Measurements from ENCODE around the gene TUBA4A. TPM values are rescaled to one million over a fixed set of nuclear protein-coding genes. Genes with fewer than 3 reads are reported as not detected.
"Not testable (repeated sequence)": the region's sequence is repeated elsewhere in the genome, so short reads cannot be mapped to it uniquely, and the experiment has no call there.

TUBA4A gene
- total RNA-seq, 1 donor from 2014 or later = 29.0 TPM

GRCh38 chr2:219287580-219288265 is 34.0 kb upstream of the TUBA4A start:
- ATAC-seq (no peak), DNase-seq (ENCODE audit: low spot score) (no peak)

DNA sequence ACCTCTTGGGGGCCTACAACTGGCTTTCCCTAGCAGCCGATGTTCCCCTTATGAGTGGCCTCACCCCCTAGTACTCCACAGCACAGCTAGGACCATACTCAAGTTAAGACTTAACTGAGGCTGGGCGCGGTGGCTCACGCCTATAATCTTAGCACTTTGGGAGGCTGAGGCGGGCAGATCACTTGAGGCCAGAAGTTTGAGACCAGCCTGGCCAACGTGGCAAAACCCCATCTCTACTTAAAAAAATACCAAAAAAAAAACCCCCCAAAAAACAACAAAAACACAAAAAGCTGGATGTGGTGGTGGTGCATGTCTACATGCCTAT is 33.4 kb upstream of the TUBA4A start:
- not testable (repeated sequence) for DNase-seq (ENCODE audit: low spot score); ATAC-seq

- ATAC-seq = peak; percentile 7
- no peak for DNase-seq (ENCODE audit: low spot score)
Measured at GRCh38 chr2:219286436-219287115, 32.9 kb upstream of the TUBA4A start.

DNA sequence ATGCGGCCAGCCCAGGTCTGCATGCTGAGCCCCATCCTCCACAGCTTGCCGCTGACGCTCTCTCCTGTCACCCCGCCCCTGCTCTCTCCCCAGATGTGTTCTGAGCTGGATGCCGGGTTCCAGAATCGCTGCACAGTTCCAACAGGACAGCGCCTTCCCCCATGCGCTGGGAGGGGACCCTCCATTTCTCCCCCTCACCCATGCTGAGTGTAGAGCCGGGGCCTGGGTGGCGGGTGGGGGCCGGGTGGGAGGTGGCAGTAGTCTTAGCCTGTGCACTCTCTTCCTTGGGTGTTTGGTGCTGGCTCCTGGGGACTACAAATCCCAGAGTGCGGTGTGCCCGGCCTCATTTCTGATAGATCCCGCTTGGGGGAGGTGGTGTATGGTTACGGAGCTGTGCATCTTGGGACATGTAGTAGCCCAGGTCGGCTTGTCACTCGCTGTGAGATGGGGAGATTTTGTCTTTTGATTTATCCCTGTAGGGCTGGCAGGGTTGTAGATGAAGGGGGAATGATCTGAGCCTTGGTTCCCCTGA is 32.2 kb upstream of the TUBA4A start:
- ATAC-seq = no peak
- no peak for DNase-seq (ENCODE audit: low spot score)

GRCh38 chr2:219285373-219285735 is 31.6 kb upstream of the TUBA4A start:
- ATAC-seq (no peak), DNase-seq (ENCODE audit: low spot score) (no peak)

DNA sequence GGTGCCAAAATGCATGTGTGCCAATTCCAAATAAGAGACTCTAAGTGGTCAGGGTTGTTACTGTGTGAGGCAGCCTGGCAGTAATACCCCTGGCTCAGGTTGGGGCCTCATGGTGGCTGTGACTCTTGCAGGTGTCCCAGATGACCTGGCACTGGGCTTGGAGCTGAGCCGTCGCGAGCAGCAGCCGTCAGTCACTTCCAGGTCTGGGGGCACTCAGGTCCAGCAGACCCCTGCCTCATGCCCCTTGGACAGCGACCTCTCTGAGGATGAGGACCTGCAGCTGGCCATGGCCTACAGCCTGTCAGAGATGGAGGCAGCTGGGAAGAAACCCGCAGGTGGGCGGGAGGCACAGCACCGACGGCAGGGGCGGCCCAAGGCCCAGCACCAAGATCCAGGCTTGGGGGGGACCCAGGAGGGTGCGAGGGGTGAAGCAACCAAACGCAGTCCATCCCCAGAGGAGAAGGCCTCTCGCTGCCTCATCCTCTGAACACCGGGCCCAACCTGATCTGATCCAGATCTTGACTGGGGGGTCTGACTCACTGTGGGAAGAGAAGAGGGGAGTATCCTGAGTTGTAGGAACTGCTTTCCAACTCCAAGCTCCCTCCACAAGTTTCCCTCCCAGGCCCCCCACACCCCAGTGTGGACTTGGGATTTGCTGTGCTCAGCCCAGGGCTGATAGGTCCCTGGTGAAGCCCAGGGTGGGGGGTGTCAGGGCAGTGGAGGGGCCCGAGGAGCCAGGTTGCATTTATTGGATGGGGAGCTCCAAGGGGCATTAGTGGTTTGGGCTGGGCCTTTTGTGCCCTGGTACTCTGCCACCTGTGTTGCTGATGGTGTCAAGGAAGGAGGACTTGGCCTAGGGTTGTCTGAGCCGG is 31.0 kb upstream of the TUBA4A start:
- no peak for ATAC-seq
- DNase-seq (ENCODE audit: low spot score) = no peak

GRCh38 chr2:219282943-219283581 is 29.3 kb upstream of the TUBA4A start:
- ATAC-seq = no peak

GRCh38 chr2:219282375-219282774 is 28.7 kb upstream of the TUBA4A start:
- ATAC-seq = no peak
- no peak for DNase-seq (ENCODE audit: low spot score)

More at GRCh38 chr2:219282943-219283581, 29.3 kb upstream of the TUBA4A start:
- no peak for DNase-seq (ENCODE audit: low spot score)

GRCh38 chr2:219281588-219281987 is 27.9 kb upstream of the TUBA4A start:
- no peak for ATAC-seq
- DNase-seq (ENCODE audit: low spot score) = no peak

- ATAC-seq (no peak), DNase-seq (ENCODE audit: low spot score) (no peak)
Measured at GRCh38 chr2:219280651-219281050, 26.9 kb upstream of the TUBA4A start.

DNA sequence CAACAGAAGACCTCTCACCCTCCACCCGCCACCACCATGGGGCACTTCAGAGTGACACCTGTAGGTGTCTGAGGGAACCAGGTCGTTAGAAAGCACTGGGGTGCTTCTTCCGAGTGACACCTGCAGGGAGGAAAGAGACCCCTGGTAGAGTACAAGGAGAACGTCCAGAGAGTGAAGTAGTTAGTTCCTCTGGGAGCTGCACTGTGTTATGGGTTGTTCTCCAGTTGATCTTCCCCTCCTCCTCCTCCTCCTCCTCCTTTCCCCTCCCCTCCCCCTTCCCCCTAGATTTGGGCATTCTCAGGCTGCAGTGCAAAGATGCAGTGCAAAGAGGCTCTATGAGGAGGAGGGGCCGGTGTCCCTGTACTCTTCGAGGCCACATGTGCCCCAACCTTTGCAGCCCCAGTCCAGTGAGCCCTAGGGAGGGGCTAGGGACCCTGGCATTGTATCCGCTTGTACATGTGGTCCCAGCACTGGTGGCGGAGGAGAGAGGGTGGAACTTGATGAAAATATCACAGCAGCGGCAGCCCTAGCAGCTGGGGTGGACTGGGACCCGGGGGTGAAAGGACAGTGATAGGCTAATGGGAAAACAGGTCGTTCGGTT is 26.3 kb upstream of the TUBA4A start:
- ATAC-seq (peak; percentile 17), DNase-seq (ENCODE audit: low spot score) (no peak)

DNA sequence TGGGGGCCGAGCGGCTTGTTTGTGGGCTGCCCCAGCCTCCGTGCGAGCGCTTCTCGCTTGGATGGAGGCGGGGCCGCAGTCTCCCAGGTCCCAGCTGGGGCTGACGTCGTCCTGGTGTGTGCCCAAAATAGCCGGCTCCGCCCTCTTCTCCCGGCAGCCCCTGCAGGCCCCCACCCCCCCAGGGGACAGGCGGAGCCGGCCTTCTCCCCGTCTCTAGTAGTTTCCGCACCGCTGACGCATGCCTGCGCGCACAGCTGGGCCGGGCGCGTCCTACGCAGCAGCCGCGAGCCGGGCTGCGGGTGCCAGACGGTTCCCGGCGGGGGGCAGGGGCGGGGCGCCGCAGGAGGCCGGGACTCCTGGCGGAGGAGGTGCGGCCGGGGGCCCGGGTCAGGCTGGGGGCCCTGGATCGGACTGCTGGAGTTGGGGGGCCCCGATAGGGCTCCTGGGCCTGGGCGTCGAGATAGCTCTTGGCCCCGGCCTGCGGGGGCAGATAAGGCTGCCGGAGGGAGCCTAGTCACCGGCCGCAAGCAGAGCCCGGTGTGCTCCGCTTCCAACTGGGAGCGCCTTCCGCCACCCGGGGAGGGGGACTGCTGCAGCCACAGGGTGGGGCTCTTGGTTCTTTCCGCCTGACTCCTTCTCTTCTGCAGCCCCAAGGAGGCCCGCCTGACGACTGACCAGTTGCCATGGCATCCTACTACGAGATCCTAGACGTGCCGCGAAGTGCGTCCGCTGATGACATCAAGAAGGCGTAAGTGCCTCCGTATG is 25.6 kb upstream of the TUBA4A start, which contains the start of gene DNAJB2:
Gene DNAJB2, plus strand, starts transcription at position 216 of the 765 bp plus-strand sequence. Its CDS starts 468 bp downstream, at position 684.
- DNase-seq (ENCODE audit: low spot score) = peak; percentile 99
- ATAC-seq = peak; percentile 92

DNA sequence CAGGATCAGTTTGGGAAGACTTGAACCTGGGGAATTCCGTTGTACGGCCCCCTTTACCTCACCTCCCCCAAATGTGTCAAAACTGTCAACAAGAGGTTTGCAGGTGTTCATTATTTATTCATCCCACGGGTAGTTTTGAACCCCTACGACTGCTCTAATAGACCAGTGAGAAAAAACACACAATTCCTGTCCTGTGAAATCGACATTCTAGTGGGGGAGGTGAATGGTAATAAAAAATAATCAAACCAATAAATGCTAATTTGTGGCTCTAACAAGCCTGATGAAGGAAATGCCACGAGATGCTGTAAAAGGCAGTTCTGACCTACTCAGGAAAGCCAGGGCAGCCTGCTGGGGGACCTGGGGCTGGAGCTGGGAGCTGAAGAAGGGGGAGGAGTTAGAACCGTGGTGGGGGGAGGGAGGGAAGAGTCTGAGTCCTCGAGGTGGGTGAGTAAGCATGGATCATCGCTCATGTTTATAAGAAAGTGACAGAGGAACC is 25.0 kb upstream of the TUBA4A start:
- no peak for DNase-seq (ENCODE audit: low spot score)
- ATAC-seq = peak; percentile 40

DNA sequence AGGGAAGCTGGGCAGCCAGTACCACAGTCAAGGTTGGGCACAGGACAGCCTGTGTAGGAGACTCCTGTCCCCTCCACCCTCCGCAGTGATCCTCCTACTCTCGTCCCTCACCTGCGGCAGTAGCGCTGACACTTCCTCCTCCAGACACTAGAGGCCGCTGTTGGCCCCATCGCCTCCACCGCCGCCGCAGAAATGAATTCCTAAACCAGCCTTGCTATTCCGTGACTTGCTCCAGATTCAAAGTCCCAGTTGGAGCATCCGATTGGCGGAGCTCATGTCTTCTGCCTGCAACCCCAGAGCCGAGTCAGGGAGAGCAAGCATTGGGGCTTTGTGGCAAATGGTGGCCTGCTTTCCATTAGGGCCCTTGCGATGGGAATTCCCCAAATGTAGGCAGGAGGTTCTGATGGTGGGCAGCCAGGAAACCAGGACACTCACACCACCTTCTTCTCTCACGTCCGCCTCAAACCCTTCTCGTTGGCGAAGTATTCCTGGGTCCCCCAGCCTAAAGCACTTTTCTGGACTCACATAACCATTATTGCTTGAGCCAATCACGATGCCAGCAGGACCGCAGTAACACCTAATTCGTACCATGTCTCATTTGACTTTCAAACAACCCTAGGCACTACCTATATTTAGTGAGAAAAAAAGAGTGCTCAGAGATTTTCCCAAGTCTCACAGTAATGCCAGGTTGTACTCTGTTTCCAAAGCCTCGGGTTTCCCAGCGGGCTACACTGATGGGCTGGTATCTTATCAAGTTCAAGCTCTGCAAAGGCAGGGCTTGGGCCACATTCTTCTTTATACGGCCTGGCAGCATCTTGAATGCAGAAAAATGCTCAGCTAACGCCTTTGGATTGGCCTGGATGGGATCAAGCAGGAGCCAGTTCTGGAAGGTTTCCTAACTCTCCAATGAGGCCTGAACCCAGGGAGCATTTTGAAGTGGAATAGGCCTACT is 24.3 kb upstream of the TUBA4A start:
- ATAC-seq = peak; percentile 73

GRCh38 chr2:219274361-219274921 is 20.7 kb upstream of the TUBA4A start:
- no peak for ATAC-seq
- no peak for DNase-seq (ENCODE audit: low spot score)

More for the DNA sequence above, 24.3 kb upstream of the TUBA4A start:
- DNase-seq (ENCODE audit: low spot score) = peak; percentile 85

GRCh38 chr2:219273937-219274336 is 20.2 kb upstream of the TUBA4A start:
- ATAC-seq (no peak), DNase-seq (ENCODE audit: low spot score) (no peak)

DNA sequence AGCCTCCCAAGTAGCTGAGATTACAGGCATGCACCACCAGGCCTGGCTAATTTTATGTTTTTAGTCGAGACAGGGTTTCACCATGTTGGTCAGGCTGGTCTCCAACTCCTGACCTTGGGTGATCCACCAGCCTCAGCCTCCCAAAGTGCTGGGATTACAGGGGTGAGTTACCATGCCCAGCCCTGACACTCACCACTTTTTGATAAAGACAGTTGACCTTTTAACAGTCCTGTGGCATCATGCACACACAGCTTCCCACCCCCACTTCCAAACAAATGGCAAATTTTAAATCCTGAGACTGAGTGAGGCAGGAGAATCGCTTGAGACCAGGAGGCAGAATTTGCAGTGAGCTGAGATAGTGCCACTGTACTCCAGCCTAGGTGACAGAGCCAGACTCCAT is 19.3 kb upstream of the TUBA4A start:
- ATAC-seq = no peak
- DNase-seq (ENCODE audit: low spot score) = no peak

- DNase-seq (ENCODE audit: low spot score) (no peak), ATAC-seq (no peak)
Measured at GRCh38 chr2:219272356-219272755, 18.6 kb upstream of the TUBA4A start.

Data from left lobe of liver (tissue), 2 donors.